Fibroblast of lung (primary cell): ENCODE results near the gene ALDH3B2. TPM values are rescaled to one million over a fixed set of nuclear protein-coding genes. Genes with fewer than 3 reads are reported as not detected.

Source experiments
- DNase-seq, 2 donors: peaks; one replicate each; pipeline versions ENCODE4 v3.0.0 to v3.0.0-alpha.2; 2010; ENCODE audit warnings: low read depth in 2 of 2
- H2AFZ ChIP-seq: 2 replicates; pipeline ENCODE4 v1.5.1; 2012; ENCODE audit warnings: low read length, control low read depth, inconsistent platforms
- H3K27ac ChIP-seq: 2 replicates; pipeline ENCODE4 v1.5.1; 2011; ENCODE audit warnings: low read length, control low read depth; ENCODE audit not compliant: insufficient read depth
- H3K27me3 ChIP-seq: 2 replicates; pipeline ENCODE4 v1.5.1; 2011; ENCODE audit warnings: mild to moderate bottlenecking, low read length; ENCODE audit not compliant: control insufficient read depth, insufficient read depth
- H3K36me3 ChIP-seq: 2 replicates; pipeline ENCODE4 v1.5.1; 2011; ENCODE audit warnings: low read length; ENCODE audit not compliant: control insufficient read depth, insufficient read depth
- H3K4me1 ChIP-seq: 2 replicates; pipeline ENCODE4 v1.5.1; 2011; ENCODE audit warnings: low read length; ENCODE audit not compliant: control insufficient read depth, insufficient read depth; ENCODE audit errors: extremely low read depth
- H3K4me2 ChIP-seq: 2 replicates; pipeline ENCODE4 v1.5.1; 2011; ENCODE audit warnings: low read length, control low read depth; ENCODE audit not compliant: insufficient read depth; ENCODE audit errors: extremely low read depth
- H3K4me3 ChIP-seq, 4 experiments: fragments of 200-600 bp in 1 of 4; sonication (generic) in 1 of 4; replicated peaks in 1 of 4; 2 replicates each; pipeline ENCODE4 v1.5.1; 2011 to 2016; ENCODE audit warnings: low read length in 4 of 4, low read depth in 3 of 4, mild to moderate bottlenecking in 3 of 4, control low read depth in 2 of 4, inconsistent platforms in 1 of 4, mixed read lengths in 1 of 4; ENCODE audit not compliant: insufficient read depth in 1 of 4; ENCODE audit errors: control extremely low read depth in 1 of 4
- H3K79me2 ChIP-seq: 2 replicates; pipeline ENCODE4 v1.5.1; 2012; ENCODE audit warnings: mild to moderate bottlenecking, low read length, inconsistent platforms; ENCODE audit not compliant: control insufficient read depth, insufficient read depth
- H3K9ac ChIP-seq: 2 replicates; pipeline ENCODE4 v1.5.1; 2011; ENCODE audit warnings: mild to moderate bottlenecking, low read length, control low read depth; ENCODE audit not compliant: insufficient read depth
- H3K9me3 ChIP-seq: 2 replicates; pipeline ENCODE4 v1.5.1; 2012; ENCODE audit warnings: low read depth, low read length; ENCODE audit not compliant: control insufficient read depth, insufficient read depth
- H4K20me1 ChIP-seq: 2 replicates; pipeline ENCODE4 v1.5.1; 2011; ENCODE audit warnings: low read length; ENCODE audit not compliant: control insufficient read depth, insufficient read depth; ENCODE audit errors: extremely low read depth
- CTCF ChIP-seq, 2 donors: IDR thresholded peaks in 1 of 2; conservative IDR thresholded peaks in 1 of 2; 1 replicate in 1 of 2; 2 replicates in 1 of 2; pipeline ENCODE4 v1.5.1; 2011 to 2012; ENCODE audit warnings: low read length in 2 of 2, control low read depth in 1 of 2, inconsistent platforms in 1 of 2, low read depth in 1 of 2, mild to moderate bottlenecking in 1 of 2
- EZH2 ChIP-seq: IDR thresholded peaks from 2 replicates; pipeline ENCODE4 v1.5.1; 2012; ENCODE audit warnings: low read length, control low read depth, mild to moderate bottlenecking; ENCODE audit errors: missing control alignments
- polyA plus RNA-seq, 2 donors: library from polyadenylated mRNA; depleted of rRNA in 1 of 2; stranded (reverse) in 1 of 2; unstranded in 1 of 2; fragments of >200 nt; gene quantifications; 2 replicates each; pipeline ENCODE4 v1.2.1, GENCODE V29; 2011 to 2012; ENCODE audit warnings: missing spikeins in 1 of 2
- total RNA-seq: library from RNA; depleted of rRNA; stranded (reverse); fragments of >200 nt; gene quantifications from 2 replicates; pipeline ENCODE4 v1.2.1, GENCODE V29; 2014

The ALDH3B2 gene
- total and polyA plus RNA-seq, 2 donors (not counting 1 experiment from before 2014, with no cell fraction given): not detected

DNA sequence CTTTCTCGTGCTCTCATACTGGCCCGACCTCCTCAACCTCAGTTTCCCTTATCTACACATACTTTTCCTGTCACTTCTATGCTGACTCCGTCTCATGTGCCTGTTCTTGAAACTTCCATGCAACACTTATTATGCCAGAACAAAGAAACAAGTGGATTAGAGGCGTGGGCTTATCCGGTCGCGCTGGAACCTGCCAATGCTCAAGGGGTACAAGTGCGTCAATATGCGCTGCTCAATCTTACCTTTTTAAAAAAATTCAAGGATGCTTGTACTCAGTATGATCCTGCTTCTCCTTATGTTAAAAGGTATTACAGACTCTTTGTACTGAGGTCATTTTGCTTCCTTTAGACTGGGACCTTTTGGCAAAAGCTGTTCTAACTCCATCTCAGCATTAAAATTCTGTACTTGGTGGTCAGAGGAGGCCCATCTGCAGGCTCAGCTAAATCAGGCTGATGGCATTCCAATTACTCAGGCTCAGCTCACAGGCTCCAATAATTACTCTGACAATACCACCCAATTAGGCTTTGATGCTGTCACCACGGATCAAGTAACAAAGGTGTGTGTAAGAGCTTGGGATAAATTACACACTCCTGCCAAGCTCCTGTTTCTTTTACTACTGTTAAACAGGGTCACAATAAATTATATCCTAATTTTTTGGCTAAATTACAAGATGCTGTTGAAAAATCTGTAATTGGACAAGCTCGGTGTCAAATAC lies 26.3 kb upstream of the ALDH3B2 start:
- DNase-seq: no peak
- no peaks in the 10 kb centered on the region for H3K79me2 ChIP-seq
- peaks cover 3% of the 10 kb centered on the region for H3K27me3 ChIP-seq
- H3K36me3 ChIP-seq: no peaks in the 10 kb centered on the region
- TF ChIP-seq EZH2 (no peak), CTCF (conservative IDR thresholded peaks at IDR 0.05 in 1 of 2, IDR thresholded peaks at IDR 0.05 in 1 of 2; ENCODE audit: low read depth in 1 of 2, low read length in 2 of 2) (no peak)
- H3K9me3 ChIP-seq: no peaks in the 10 kb centered on the region
- H3K4me2 ChIP-seq: no peak overlapping the region
- no peak overlapping the region for H2AFZ ChIP-seq
- H3K4me3 ChIP-seq: no peak overlapping the region
- no peaks in the 10 kb centered on the region for H3K4me1 ChIP-seq
- no peak overlapping the region for H3K27ac ChIP-seq
- no peak overlapping the region for H3K9ac ChIP-seq
- no peaks in the 10 kb centered on the region for H4K20me1 ChIP-seq

GRCh38 chr11:67700141-67700540 lies 25.7 kb upstream of the ALDH3B2 start:
- no peak overlapping the region for H3K4me3 ChIP-seq
- H3K4me1 ChIP-seq: no peaks in the 10 kb centered on the region
- H3K9me3 ChIP-seq: no peaks in the 10 kb centered on the region
- H2AFZ ChIP-seq: no peak overlapping the region
- DNase-seq: no peak
- no peak overlapping the region for H3K9ac ChIP-seq
- no peaks in the 10 kb centered on the region for H3K36me3 ChIP-seq
- H3K79me2 ChIP-seq: no peaks in the 10 kb centered on the region
- H3K27me3 ChIP-seq: no peaks in the 10 kb centered on the region
- no peak overlapping the region for H3K27ac ChIP-seq
- no peaks in the 10 kb centered on the region for H4K20me1 ChIP-seq
- no peak for TF ChIP-seq CTCF (conservative IDR thresholded peaks at IDR 0.05 in 1 of 2, IDR thresholded peaks at IDR 0.05 in 1 of 2; ENCODE audit: low read depth in 1 of 2, low read length in 2 of 2)
- TF ChIP-seq EZH2: no peak
- H3K4me2 ChIP-seq: no peak overlapping the region

GRCh38 chr11:67699521-67699920 lies 25.1 kb upstream of the ALDH3B2 start:
- DNase-seq: peak; percentile 9 to 43
- Histone ChIP-seq H3K9ac (no peak overlapping the region), H3K27ac (no peak overlapping the region), H3K36me3 (no peaks in the 10 kb centered on the region), H2AFZ (no peak overlapping the region), H3K4me1 (no peaks in the 10 kb centered on the region), H4K20me1 (no peaks in the 10 kb centered on the region), H3K4me3 (no peak overlapping the region), H3K27me3 (no peaks in the 10 kb centered on the region), H3K79me2 (no peaks in the 10 kb centered on the region), H3K4me2 (no peak overlapping the region), H3K9me3 (no peaks in the 10 kb centered on the region)
- no peak for TF ChIP-seq CTCF (conservative IDR thresholded peaks at IDR 0.05 in 1 of 2, IDR thresholded peaks at IDR 0.05 in 1 of 2; ENCODE audit: low read depth in 1 of 2, low read length in 2 of 2)
- TF ChIP-seq EZH2: no peak
